ENCODE measurements around the gene NEFH. TPM values are rescaled to one million over a fixed set of nuclear protein-coding genes. Genes with fewer than 3 reads are reported as not detected.

Gene NEFH
- total RNA-seq, 1 experiment from 2014 or later = 5.7 TPM

GRCh38 chr22:29459773-29460172, 20.2 kb upstream of the NEFH start:
- H3K56ac ChIP-seq (ENCODE audit: insufficient read length, low read depth, low read length) = no peak overlapping the region
- no peak overlapping the region for H2BK5ac ChIP-seq (ENCODE audit: insufficient read length, low read length)
- H3K27ac Mint-ChIP-seq = no peak overlapping the region
- H3K27me3 ChIP-seq (ENCODE audit: insufficient read depth, low read length) = no peaks in the 10 kb centered on the region
- H3K14ac ChIP-seq (ENCODE audit: insufficient read depth, low read length) = no peak overlapping the region; the same call in 1 of the 2 replicates
- no peak for DNase-seq
- no peak overlapping the region for H2BK15ac ChIP-seq (ENCODE audit: low read depth, low read length)
- H3K9me3 ChIP-seq (ENCODE audit: control insufficient read depth, low read depth, low read length) = no peaks in the 10 kb centered on the region
- H3K4me1 Mint-ChIP-seq = peaks cover 8 to 21% of the 10 kb centered on the region in 2 experiments; a peak in 3 of 4 replicates
- H4K8ac ChIP-seq (replicated peaks; ENCODE audit: insufficient read length, low read depth, low read length) = no peak overlapping the region
- WGBS (ENCODE audit: extremely low coverage, insufficient read length, low lambda C conversion rate) = no CpG with 5 or more reads among the region's 9 CpGs
- no peak overlapping the region for H2BK20ac ChIP-seq (ENCODE audit: low read depth, low read length, poor library complexity, severe bottlenecking)
- H4K20me1 ChIP-seq (ENCODE audit: control insufficient read depth, insufficient read depth, insufficient read length) = no peaks in the 10 kb centered on the region
- no peak overlapping the region for H2AK5ac ChIP-seq (ENCODE audit: insufficient read length, low read length)
- H3K18ac ChIP-seq (ENCODE audit: insufficient read length, low read depth, low read length) = no peak overlapping the region
- TF ChIP-seq CTCF (conservative IDR thresholded peaks at IDR 0.05) = no peak
- no peaks in the 10 kb centered on the region for H3K79me1 ChIP-seq (ENCODE audit: insufficient read depth, low read depth, low read length, poor library complexity, severe bottlenecking)
- H2AFZ ChIP-seq (ENCODE audit: low read length) = no peak overlapping the region
- no peaks in the 10 kb centered on the region for H3K79me2 ChIP-seq (ENCODE audit: insufficient read depth, low read length)
- H3K23me2 ChIP-seq (ENCODE audit: insufficient read length, low read depth, low read length, poor library complexity, severe bottlenecking) = no peaks in the 10 kb centered on the region
- no peak overlapping the region for H2BK12ac ChIP-seq (ENCODE audit: insufficient read length, low read depth, low read length)
- H3T11ph ChIP-seq (ENCODE audit: low read length) = no peak overlapping the region
- no peaks in the 10 kb centered on the region for H3K9me3 Mint-ChIP-seq
- H3K4me3 Mint-ChIP-seq = no peak overlapping the region
- H2BK120ac ChIP-seq (ENCODE audit: low read depth, low read length, poor library complexity, severe bottlenecking) = no peak overlapping the region
- no peak overlapping the region for H4K91ac ChIP-seq (ENCODE audit: insufficient read length, low read depth, low read length)
- H3K4ac ChIP-seq (ENCODE audit: low read depth, low read length) = no peak overlapping the region
- H3K23ac ChIP-seq (ENCODE audit: insufficient read length, low read depth, low read length) = no peak overlapping the region
- H3K36me3 Mint-ChIP-seq (ENCODE audit: insufficient read depth in 1 of 3, low read depth in 3 of 3) = no peaks in the 10 kb centered on the region
- H4K5ac ChIP-seq (ENCODE audit: insufficient read length, low read depth, low read length) = no peak overlapping the region
- no peak overlapping the region for H3K27ac ChIP-seq (ENCODE audit: insufficient read length, low read depth, low read length)
- H3K9ac ChIP-seq (ENCODE audit: extremely low read depth, insufficient read length, low read length) = no peak overlapping the region
- no peaks in the 10 kb centered on the region; the same call in 1 of the 2 replicates for H3K4me1 ChIP-seq (ENCODE audit: insufficient read depth, low read length)
- H3K4me2 ChIP-seq (ENCODE audit: insufficient read depth, insufficient read length, low read length) = no peak overlapping the region
- H3K27me3 Mint-ChIP-seq (ENCODE audit: low read depth) = no peaks in the 10 kb centered on the region
